Common myeloid progenitor, CD34-positive (primary cell): ENCODE measurements around the gene DNAJC6.
A peak's percentile ranks its signal among the peaks of the same experiment; 100 is the strongest.

ENCODE experiments used
- CTCF ChIA-PET: fragments of 350-600 bp; sonication (Branson Sonifier 250); formaldehyde crosslinking; loops from one replicate; lab custom pipeline; 2021; ENCODE audit warnings: antibody characterized with exemption; lab: Charles Lee
- POLR2A ChIA-PET: fragments of 350-600 bp; sonication (Branson Sonifier 250); formaldehyde crosslinking; loops from one replicate; lab custom pipeline; 2021; ENCODE audit warnings: antibody characterized with exemption; lab: Charles Lee
- DNase-seq, 3 donors: peaks; one replicate each; pipeline versions ENCODE4 v3.0.0 to v3.0.0-alpha.2; 2013
- H3K27ac ChIP-seq, 2 experiments: 1 replicate in 1 of 2; 2 replicates in 1 of 2; pipeline ENCODE4 v1.7.0; 2013; ENCODE audit warnings: inconsistent platforms in 2 of 2, low read length in 2 of 2, mild to moderate bottlenecking in 2 of 2, low read depth in 1 of 2, moderate library complexity in 1 of 2; ENCODE audit not compliant: severe bottlenecking in 2 of 2, insufficient read depth in 1 of 2, poor library complexity in 1 of 2
- H3K27me3 ChIP-seq, 5 experiments: replicated peaks in 2 of 5; 1 replicate in 3 of 5; 2 replicates in 2 of 5; pipeline versions ENCODE4 v1.6.1 to v1.7.0; 2013; ENCODE audit warnings: low read length in 4 of 5, mild to moderate bottlenecking in 2 of 5, moderate library complexity in 2 of 5, inconsistent platforms in 1 of 5; ENCODE audit not compliant: insufficient read depth in 5 of 5, control insufficient read depth in 4 of 5
- H3K36me3 ChIP-seq, 4 experiments: 1 replicate in 2 of 4; 2 replicates in 2 of 4; pipeline versions ENCODE4 v1.6.1 to v1.7.0; 2013; ENCODE audit warnings: low read length in 3 of 4, control low read depth in 1 of 4, mild to moderate bottlenecking in 1 of 4; ENCODE audit not compliant: control insufficient read depth in 4 of 4, insufficient read depth in 4 of 4
- H3K4me1 ChIP-seq, 4 experiments: 1 replicate in 3 of 4; 2 replicates in 1 of 4; pipeline versions ENCODE4 v1.6.1 to v1.7.1; 2013; ENCODE audit warnings: low read length in 3 of 4, mild to moderate bottlenecking in 3 of 4, control low read depth in 1 of 4, inconsistent platforms in 1 of 4, moderate library complexity in 1 of 4; ENCODE audit not compliant: control insufficient read depth in 4 of 4, insufficient read depth in 4 of 4; ENCODE audit errors: control extremely low read depth in 1 of 4
- H3K4me3 ChIP-seq, 7 experiments: 1 replicate in 4 of 7; 2 replicates in 3 of 7; pipeline versions ENCODE4 v1.5.1 to v1.7.0; 2013; ENCODE audit warnings: mild to moderate bottlenecking in 7 of 7, low read length in 6 of 7, moderate library complexity in 6 of 7, inconsistent platforms in 2 of 7, low read depth in 2 of 7, control low read depth in 1 of 7; ENCODE audit not compliant: insufficient read depth in 4 of 7, control insufficient read depth in 1 of 7; ENCODE audit errors: extremely low read depth in 1 of 7
- H3K9me3 ChIP-seq, 5 experiments: 1 replicate in 4 of 5; 2 replicates in 1 of 5; pipeline versions ENCODE4 v1.6.1 to v1.7.1; 2013; ENCODE audit warnings: low read length in 4 of 5, mild to moderate bottlenecking in 2 of 5, inconsistent platforms in 1 of 5, low read depth in 1 of 5, moderate library complexity in 1 of 5; ENCODE audit not compliant: control insufficient read depth in 4 of 5, insufficient read depth in 2 of 5; ENCODE audit errors: control extremely low read depth in 1 of 5
- WGBS: methylation state at CpG from one replicate; pipeline ENCODE4 v1.1.5; 2013; ENCODE audit not compliant: insufficient coverage; 5-methylcytosine and 5-hydroxymethylcytosine counted together

The DNAJC6 gene

GRCh38 chr1:65386439-65386838 is 77.1 kb downstream of the DNAJC6 start:
- 95% methylated on average over 2 of the region's 3 CpGs for WGBS

GRCh38 chr1:65387821-65388220 is 78.5 kb downstream of the DNAJC6 start:
- no peak for DNase-seq
- peaks cover 0 to 76% (median 20%) of the 10 kb centered on the region in 4 experiments for H3K36me3 ChIP-seq
- H3K27ac ChIP-seq, result no peak overlapping the region
- H3K9me3 ChIP-seq, result peaks cover 0 to 2% (median 0%) of the 10 kb centered on the region in 5 experiments
- WGBS, result 100% methylated on average over 1 of the region's 2 CpGs
- H3K27me3 ChIP-seq, result no peaks in the 10 kb centered on the region
- no peak overlapping the region for H3K4me3 ChIP-seq
- ChIA-PET POLR2A (no interaction called here), CTCF (no interaction called here)
- H3K4me1 ChIP-seq, result no peaks in the 10 kb centered on the region

More at GRCh38 chr1:65386439-65386838, 77.1 kb downstream of the DNAJC6 start:
- no peak for DNase-seq
- ChIA-PET POLR2A (no interaction called here), CTCF (no interaction called here)
- H3K9me3 ChIP-seq, result peaks cover 0 to 2% (median 0%) of the 10 kb centered on the region in 5 experiments
- no peaks in the 10 kb centered on the region for H3K4me1 ChIP-seq
- no peak overlapping the region for H3K4me3 ChIP-seq
- H3K27ac ChIP-seq, result no peak overlapping the region
- H3K36me3 ChIP-seq, result peaks cover 0 to 72% (median 20%) of the 10 kb centered on the region in 4 experiments
- no peaks in the 10 kb centered on the region for H3K27me3 ChIP-seq

GRCh38 chr1:65388908-65389695 is 79.8 kb downstream of the DNAJC6 start:
- no peak for DNase-seq
- Histone ChIP-seq H3K36me3 (peaks cover 0 to 74% (median 17%) of the 10 kb centered on the region in 4 experiments), H3K4me3 (no peak overlapping the region), H3K27ac (no peak overlapping the region), H3K4me1 (no peaks in the 10 kb centered on the region), H3K9me3 (peaks cover 0 to 1% (median 0%) of the 10 kb centered on the region in 5 experiments), H3K27me3 (no peaks in the 10 kb centered on the region)
- CTCF ChIA-PET, result no interaction called here
- POLR2A ChIA-PET, result no interaction called here
- whole genome bisulfite sequencing, result 100% methylated on average over 1 of the region's 3 CpGs

- Histone ChIP-seq H3K36me3 (peaks cover 0 to 66% (median 15%) of the 10 kb centered on the region in 4 experiments), H3K27ac (no peak overlapping the region), H3K4me3 (no peak overlapping the region), H3K4me1 (no peaks in the 10 kb centered on the region), H3K9me3 (no peaks in the 10 kb centered on the region), H3K27me3 (no peaks in the 10 kb centered on the region)
- 92% methylated on average over 6 of the region's 7 CpGs for WGBS
- DNase-seq, result no peak
- ChIA-PET CTCF (interaction anchor here (1.2 kb wide), 1 partner anchor 182 kb away, joined by 3 read pairs; no protein-coding TSS in a partner anchor), POLR2A (no interaction called here)
Measured at GRCh38 chr1:65392497-65392896, 83.2 kb downstream of the DNAJC6 start.

- peak in 1 of 3 donors; percentile 27 for DNase-seq
- WGBS, result no CpG with 5 or more reads among the region's 2 CpGs
- Histone ChIP-seq H3K9me3 (no peaks in the 10 kb centered on the region), H3K4me1 (no peaks in the 10 kb centered on the region), H3K36me3 (peaks cover 0 to 58% (median 15%) of the 10 kb centered on the region in 4 experiments), H3K27ac (no peak overlapping the region), H3K27me3 (no peaks in the 10 kb centered on the region), H3K4me3 (no peak overlapping the region)
- ChIA-PET POLR2A (no interaction called here), CTCF (interaction anchor here (1.2 kb wide), 1 partner anchor 182 kb away, joined by 3 read pairs; no protein-coding TSS in a partner anchor)
Measured at GRCh38 chr1:65393347-65393746, 84.0 kb downstream of the DNAJC6 start.

- DNase-seq, result no peak
- Histone ChIP-seq H3K9me3 (no peaks in the 10 kb centered on the region), H3K27ac (no peak overlapping the region), H3K36me3 (peaks cover 0 to 58% (median 15%) of the 10 kb centered on the region in 4 experiments), H3K4me3 (no peak overlapping the region), H3K27me3 (no peaks in the 10 kb centered on the region), H3K4me1 (no peaks in the 10 kb centered on the region)
- ChIA-PET CTCF (no interaction called here), POLR2A (no interaction called here)
- WGBS, result 100% methylated on average over 1 of the region's 1 CpG
Measured at GRCh38 chr1:65393928-65394327, 84.6 kb downstream of the DNAJC6 start.

- POLR2A ChIA-PET, result no interaction called here
- CTCF ChIA-PET, result no interaction called here
- 100% methylated on average over 3 of the region's 3 CpGs for WGBS
- H3K27me3 ChIP-seq, result no peaks in the 10 kb centered on the region
- peaks cover 0 to 5% (median 0%) of the 10 kb centered on the region in 4 experiments for H3K4me1 ChIP-seq
- H3K9me3 ChIP-seq, result no peaks in the 10 kb centered on the region
- H3K4me3 ChIP-seq, result no peak overlapping the region
- DNase-seq, result no peak
- no peak overlapping the region for H3K27ac ChIP-seq
- H3K36me3 ChIP-seq, result peaks cover 0 to 42% (median 12%) of the 10 kb centered on the region in 4 experiments
Measured at GRCh38 chr1:65395887-65396612, 86.7 kb downstream of the DNAJC6 start.
